Neuronal stem cell (in vitro differentiated cells): ENCODE results near the gene ANO7.

Experiments
- DNase-seq: peaks from one replicate; pipeline ENCODE4 v3.0.0-alpha.2; 2013; ENCODE audit warnings: low spot score
- H2AFZ ChIP-seq: one replicate; pipeline ENCODE4 v1.6.1; 2013; ENCODE audit warnings: mild to moderate bottlenecking, low read length, inconsistent platforms
- H2AK5ac ChIP-seq: 2 replicates; pipeline ENCODE4 v1.6.1; 2013; ENCODE audit warnings: low read depth, mild to moderate bottlenecking, inconsistent platforms, low read length, moderate library complexity, mixed read lengths
- H2BK120ac ChIP-seq: 2 replicates; pipeline ENCODE4 v1.6.1; 2013; ENCODE audit warnings: low read depth, mild to moderate bottlenecking, inconsistent platforms, low read length, moderate library complexity, mixed read lengths
- H2BK12ac ChIP-seq: one replicate; pipeline ENCODE4 v1.6.1; 2013; ENCODE audit warnings: low read length, inconsistent platforms
- H2BK15ac ChIP-seq: 2 replicates; pipeline ENCODE4 v1.6.1; 2013; ENCODE audit warnings: mild to moderate bottlenecking, low read length, inconsistent platforms, mixed read lengths
- H2BK5ac ChIP-seq: one replicate; pipeline ENCODE4 v1.6.1; 2013; ENCODE audit warnings: inconsistent platforms, mild to moderate bottlenecking, low read length, moderate library complexity
- H3K14ac ChIP-seq: one replicate; pipeline ENCODE4 v1.6.1; 2013; ENCODE audit warnings: low read length, inconsistent platforms
- H3K18ac ChIP-seq: 2 replicates; pipeline ENCODE4 v1.6.1; 2013; ENCODE audit warnings: low read length, inconsistent platforms
- H3K23ac ChIP-seq: 2 replicates; pipeline ENCODE4 v1.6.1; 2013; ENCODE audit warnings: low read depth, mild to moderate bottlenecking, mixed read lengths, low read length, inconsistent platforms; ENCODE audit not compliant: poor library complexity
- H3K27ac ChIP-seq: replicated peaks from 3 replicates; pipeline ENCODE4 v1.5.1; 2013; ENCODE audit warnings: low read length, inconsistent platforms
- H3K27me3 ChIP-seq, 3 experiments: 2 replicates each; pipeline ENCODE4 v1.6.1; 2013; ENCODE audit warnings: low read length in 3 of 3, mild to moderate bottlenecking in 2 of 3, inconsistent platforms in 1 of 3, low read depth in 1 of 3, mixed read lengths in 1 of 3, moderate library complexity in 1 of 3; ENCODE audit not compliant: control insufficient read depth in 3 of 3, insufficient read depth in 3 of 3
- H3K36me3 ChIP-seq, 2 donors: replicated peaks in 1 of 2; 2 replicates each; pipeline ENCODE4 v1.6.1; 2013; ENCODE audit warnings: low read length in 2 of 2; ENCODE audit not compliant: control insufficient read depth in 2 of 2, insufficient read depth in 2 of 2
- H3K4ac ChIP-seq: 2 replicates; pipeline ENCODE4 v1.6.1; 2013; ENCODE audit warnings: inconsistent platforms, mild to moderate bottlenecking, low read length, moderate library complexity
- H3K4me1 ChIP-seq, 2 donors: 1 replicate in 1 of 2; 2 replicates in 1 of 2; pipeline ENCODE4 v1.6.1; 2013; ENCODE audit warnings: low read length in 2 of 2, low read depth in 1 of 2; ENCODE audit not compliant: control insufficient read depth in 2 of 2, insufficient read depth in 1 of 2
- H3K4me2 ChIP-seq: one replicate; pipeline ENCODE4 v1.6.1; 2013; ENCODE audit warnings: mild to moderate bottlenecking, low read length, inconsistent platforms; ENCODE audit not compliant: insufficient read depth, poor library complexity, severe bottlenecking
- H3K4me3 ChIP-seq, 2 donors: 2 replicates each; pipeline ENCODE4 v1.5.1; 2013; ENCODE audit warnings: low read length in 2 of 2, mild to moderate bottlenecking in 2 of 2, inconsistent platforms in 1 of 2, moderate library complexity in 1 of 2
- H3K79me1 ChIP-seq: one replicate; pipeline ENCODE4 v1.6.1; 2013; ENCODE audit warnings: low read depth, mild to moderate bottlenecking, inconsistent platforms, low read length, moderate library complexity
- H3K9ac ChIP-seq: one replicate; pipeline ENCODE4 v1.6.1; 2013; ENCODE audit warnings: mild to moderate bottlenecking, low read depth, low read length, inconsistent platforms; ENCODE audit not compliant: poor library complexity
- H3K9me3 ChIP-seq, 2 donors: replicated peaks in 1 of 2; 2 replicates each; pipeline versions ENCODE3 to v1.6.1; 2013; ENCODE audit warnings: low read length in 2 of 2, mild to moderate bottlenecking in 2 of 2, inconsistent platforms in 1 of 2, low read depth in 1 of 2, mixed read lengths in 1 of 2, moderate library complexity in 1 of 2; ENCODE audit not compliant: control insufficient read depth in 2 of 2, insufficient read depth in 1 of 2
- H4K8ac ChIP-seq: one replicate; pipeline ENCODE4 v1.6.1; 2013; ENCODE audit warnings: low read depth, mild to moderate bottlenecking, inconsistent platforms, low read length, moderate library complexity
- H4K91ac ChIP-seq: one replicate; pipeline ENCODE4 v1.6.1; 2013; ENCODE audit warnings: low read length, low read depth, mild to moderate bottlenecking, inconsistent platforms; ENCODE audit not compliant: poor library complexity
- WGBS, 2 donors: extraction: QIAGEN DNeasy Blood & Tissue Kit; methylation state at CpG; one replicate each; pipeline ENCODE4 v1.1.7; 2013; ENCODE audit warnings: missing lambda C conversion rate in 2 of 2, mixed read lengths in 1 of 2; ENCODE audit not compliant: insufficient read length in 2 of 2, insufficient replicate concordance in 1 of 2; ENCODE audit errors: extremely low coverage in 2 of 2; 5-methylcytosine and 5-hydroxymethylcytosine counted together

Gene ANO7

DNA sequence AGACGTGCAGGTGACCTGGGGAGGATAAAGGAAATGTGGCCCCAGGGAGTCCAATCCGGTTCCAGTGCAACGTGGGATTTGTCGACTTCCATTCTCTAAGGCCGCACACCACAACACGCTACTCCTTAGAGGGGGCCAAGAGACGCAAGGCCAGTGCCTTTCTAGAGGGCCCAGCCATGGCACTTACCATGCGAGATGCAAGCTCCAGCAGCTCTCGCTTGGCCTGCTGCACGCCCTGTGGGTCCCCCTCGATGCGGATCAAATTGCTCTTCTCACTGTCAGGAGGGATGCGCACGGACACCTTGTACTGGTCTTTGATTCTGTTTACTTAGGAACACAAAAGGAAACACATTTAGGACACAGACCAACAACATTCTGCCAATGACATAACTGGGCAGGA lies 61.2 kb downstream of the ANO7 start:
- Histone ChIP-seq H3K4me2 (no peak overlapping the region), H4K8ac (no peak overlapping the region), H2BK15ac (no peak overlapping the region), H2AFZ (no peak overlapping the region), H3K79me1 (no peaks in the 10 kb centered on the region), H2BK5ac (peak overlapping the region; percentile 28), H2AK5ac (no peak overlapping the region), H3K4ac (no peak overlapping the region), H3K27me3 (no peaks in the 10 kb centered on the region), H3K18ac (no peak overlapping the region), H3K9me3 (no peaks in the 10 kb centered on the region), H3K4me1 (no peaks in the 10 kb centered on the region), H3K4me3 (no peak overlapping the region), H3K23ac (no peak overlapping the region), H2BK120ac (no peak overlapping the region), H3K9ac (peak overlapping the region; percentile 47), H3K27ac (no peak overlapping the region), H2BK12ac (no peak overlapping the region), H3K14ac (no peak overlapping the region), H3K36me3 (peaks cover 72 to 99% of the 10 kb centered on the region in 2 donors), H4K91ac (no peak overlapping the region)
- no CpG with 5 or more reads among the region's 14 CpGs for WGBS, 2 donors
- DNase-seq = no peak

DNA sequence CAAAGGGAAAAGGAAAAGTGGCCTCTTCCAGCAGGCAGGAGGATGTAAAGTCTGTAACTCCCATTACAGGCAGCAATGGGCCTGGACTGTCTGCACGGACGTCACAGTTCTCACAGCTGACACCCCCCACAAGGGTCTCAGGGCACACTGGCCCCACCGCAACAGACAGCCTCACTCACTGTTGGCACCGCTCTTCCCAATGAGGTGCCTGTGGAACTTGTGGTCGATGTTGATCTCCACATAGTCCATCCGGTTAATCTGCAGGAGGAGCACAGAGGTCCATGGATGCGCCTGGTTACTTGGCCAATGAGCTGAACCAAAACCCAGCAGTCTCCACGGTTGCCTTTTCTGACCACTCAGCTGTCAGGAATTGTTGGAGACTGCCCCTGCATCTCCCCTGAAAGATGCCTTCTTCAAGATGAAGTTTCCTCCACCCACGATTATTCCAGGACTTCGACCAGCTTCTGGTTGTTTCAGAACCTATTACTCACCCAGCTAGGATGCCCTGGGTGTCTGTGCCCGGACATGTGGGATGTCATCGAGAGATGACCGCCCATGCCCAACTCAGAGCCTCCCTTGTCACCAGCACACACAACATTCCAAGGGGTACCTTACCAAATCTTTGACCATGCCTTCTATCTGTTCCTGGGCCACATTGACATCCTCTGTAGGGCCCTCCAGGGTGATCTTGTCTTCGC lies 64.5 kb downstream of the ANO7 start:
- Histone ChIP-seq H3K14ac (no peak overlapping the region), H3K4me3 (no peak overlapping the region), H4K8ac (no peak overlapping the region), H2BK5ac (no peak overlapping the region), H3K27me3 (no peaks in the 10 kb centered on the region), H4K91ac (no peak overlapping the region), H2BK120ac (no peak overlapping the region), H3K4me2 (no peak overlapping the region), H2BK12ac (no peak overlapping the region), H2AFZ (no peak overlapping the region), H3K79me1 (no peaks in the 10 kb centered on the region), H3K36me3 (peaks cover 74 to 99% of the 10 kb centered on the region in 2 donors), H3K9ac (peak overlapping the region; percentile 8), H3K18ac (no peak overlapping the region), H3K27ac (no peak overlapping the region), H3K23ac (no peak overlapping the region), H2BK15ac (no peak overlapping the region), H3K4me1 (no peaks in the 10 kb centered on the region), H3K4ac (no peak overlapping the region), H3K9me3 (no peaks in the 10 kb centered on the region), H2AK5ac (no peak overlapping the region)
- no peak for DNase-seq
- WGBS, 2 donors = no CpG with 5 or more reads among the region's 14 CpGs

- Histone ChIP-seq H2AK5ac (no peak overlapping the region), H2BK5ac (no peak overlapping the region), H4K91ac (no peak overlapping the region), H2BK120ac (no peak overlapping the region), H2BK12ac (no peak overlapping the region), H3K36me3 (peaks cover 60 to 98% of the 10 kb centered on the region in 2 donors), H3K4ac (no peak overlapping the region), H4K8ac (no peak overlapping the region), H3K4me2 (no peak overlapping the region), H3K18ac (no peak overlapping the region), H3K23ac (no peak overlapping the region), H3K14ac (no peak overlapping the region), H3K79me1 (no peaks in the 10 kb centered on the region), H3K27me3 (no peaks in the 10 kb centered on the region), H3K9ac (no peak overlapping the region), H3K9me3 (no peaks in the 10 kb centered on the region), H2AFZ (no peak overlapping the region), H3K4me1 (no peaks in the 10 kb centered on the region), H2BK15ac (no peak overlapping the region), H3K27ac (no peak overlapping the region), H3K4me3 (no peak overlapping the region)
- WGBS, 2 donors = no CpG with 5 or more reads among the region's 10 CpGs
- DNase-seq = no peak
These were observed 66.5 kb downstream of the ANO7 start for GRCh38 chr2:241254904-241255351.

GRCh38 chr2:241255542-241256167 lies 67.2 kb downstream of the ANO7 start:
- no peak for DNase-seq
- H2AFZ ChIP-seq = no peak overlapping the region
- no peak overlapping the region for H3K14ac ChIP-seq
- no peak overlapping the region for H3K4me2 ChIP-seq
- no peak overlapping the region for H2AK5ac ChIP-seq
- WGBS, 2 donors = no CpG with 5 or more reads among the region's 13 CpGs
- H4K91ac ChIP-seq = no peak overlapping the region
- no peak overlapping the region for H2BK12ac ChIP-seq
- peaks cover 2% of the 10 kb centered on the region for H3K79me1 ChIP-seq
- H3K9me3 ChIP-seq = no peaks in the 10 kb centered on the region
- no peaks in the 10 kb centered on the region for H3K27me3 ChIP-seq
- H3K4ac ChIP-seq = no peak overlapping the region
- no peak overlapping the region for H4K8ac ChIP-seq
- no peak overlapping the region for H3K18ac ChIP-seq
- H3K4me1 ChIP-seq = no peaks in the 10 kb centered on the region
- H3K36me3 ChIP-seq = peaks cover 59 to 97% of the 10 kb centered on the region in 2 donors
- H3K4me3 ChIP-seq = no peak overlapping the region
- H3K27ac ChIP-seq = no peak overlapping the region
- H3K23ac ChIP-seq = no peak overlapping the region
- H2BK15ac ChIP-seq = no peak overlapping the region
- H2BK120ac ChIP-seq = no peak overlapping the region
- H3K9ac ChIP-seq = no peak overlapping the region
- H2BK5ac ChIP-seq = no peak overlapping the region
